Lung (tissue), 12 donors: ENCODE data around the gene CSF1R. TPM values are rescaled to one million over a fixed set of nuclear protein-coding genes. Genes with fewer than 3 reads are reported as not detected.

Experiments
- ATAC-seq: fragments of 200-7000 bp; cut with Tn5 transposase; one replicate; pipeline ENCODE4 v1.9.1; 2020; ENCODE audit warnings: moderate number of reproducible peaks; ENCODE audit not compliant: insufficient read depth, low FRiP score
- DNase-seq, 3 donors: peaks; one replicate each; pipeline ENCODE4 v3.0.0-alpha.2; 2013 to 2017
- H3K27ac ChIP-seq, 2 donors: one replicate each; pipeline ENCODE4 v1.5.1; 2013; ENCODE audit warnings: mild to moderate bottlenecking in 2 of 2, moderate library complexity in 2 of 2, control low read depth in 1 of 2, inconsistent platforms in 1 of 2, low read depth in 1 of 2, low read length in 1 of 2
- H3K27me3 ChIP-seq, 3 donors: one replicate each; pipeline ENCODE4 v1.5.1; 2013; ENCODE audit warnings: low read length in 2 of 3; ENCODE audit not compliant: control insufficient read depth in 3 of 3, insufficient read depth in 3 of 3
- H3K36me3 ChIP-seq, 4 donors: one replicate each; pipeline ENCODE4 v1.5.1; 2013; ENCODE audit warnings: low read length in 4 of 4, mild to moderate bottlenecking in 1 of 4, moderate library complexity in 1 of 4; ENCODE audit not compliant: control insufficient read depth in 4 of 4, insufficient read depth in 4 of 4
- H3K4me1 ChIP-seq, 5 donors: one replicate each; pipeline ENCODE4 v1.5.1; 2013; ENCODE audit warnings: low read length in 5 of 5, mild to moderate bottlenecking in 2 of 5, moderate library complexity in 1 of 5; ENCODE audit not compliant: control insufficient read depth in 5 of 5, insufficient read depth in 5 of 5
- H3K4me3 ChIP-seq: one replicate; pipeline ENCODE4 v1.5.1; 2013; ENCODE audit warnings: mild to moderate bottlenecking, control low read depth, moderate library complexity
- H3K9ac ChIP-seq, 2 donors: one replicate each; pipeline ENCODE4 v1.5.1; 2013; ENCODE audit warnings: low read length in 2 of 2, control low read depth in 1 of 2; ENCODE audit not compliant: insufficient read depth in 1 of 2
- H3K9me3 ChIP-seq, 4 donors: one replicate each; pipeline ENCODE4 v1.5.1; 2013; ENCODE audit warnings: low read length in 3 of 4, mild to moderate bottlenecking in 1 of 4, moderate library complexity in 1 of 4; ENCODE audit not compliant: control insufficient read depth in 4 of 4, insufficient read depth in 3 of 4
- CTCF ChIP-seq: IDR thresholded peaks from 2 replicates; pipeline ENCODE4 v1.5.1; 2012; ENCODE audit warnings: mild to moderate bottlenecking; ENCODE audit errors: control extremely low read depth, extremely low read depth
- WGBS, 2 donors: extraction: QIAGEN DNeasy Blood & Tissue Kit; methylation state at CpG; one replicate each; pipeline ENCODE4 v1.1.7; 2013; 5-methylcytosine and 5-hydroxymethylcytosine counted together
- polyA plus RNA-seq, 2 donors: library from polyadenylated mRNA; stranded (reverse); fragments of 200-250 nt; gene quantifications; one replicate each; pipeline ENCODE4 v1.2.1, GENCODE V29; 2013
- total RNA-seq, 2 donors: library from RNA; depleted of rRNA in 1 of 2; stranded (reverse); fragments of >200 nt in 1 of 2; gene quantifications; one replicate each; pipeline ENCODE4 v1.2.1, GENCODE V29; 2014 to 2021
- donor health status: control.
- donor health status: control.
- donor health status: Bipolar disorder and iron deficiency.
- donor health status: healthy.
- donor health status: DM: yes; HTN: yes; CAD: no.

CSF1R gene
- total and polyA plus RNA-seq, 4 donors: 13.0 to 65.0 (median 40.7) TPM

GRCh38 chr5:150114773-150115408 lies 28.5 kb upstream of the CSF1R start:
- Histone ChIP-seq H3K4me1 (peaks cover 0 to 6% (median 0%) of the 10 kb centered on the region in 5 donors), H3K9ac (no peak overlapping the region), H3K27me3 (no peaks in the 10 kb centered on the region), H3K9me3 (no peaks in the 10 kb centered on the region), H3K27ac (no peak overlapping the region), H3K36me3 (peaks cover 0 to 23% (median 11%) of the 10 kb centered on the region in 4 donors), H3K4me3 (no peak overlapping the region)
- ATAC-seq (no peak), DNase-seq (peak in 1 of 3 donors; percentile 4)
- no peak for TF ChIP-seq CTCF
- 88 to 92% methylated on average over 8 of the region's 8 CpGs for WGBS, 2 donors

- TF ChIP-seq CTCF: no peak
- ATAC-seq (no peak), DNase-seq (peak in 2 of 3 donors; percentile 2 to 12)
- Histone ChIP-seq H3K27ac (no peak overlapping the region), H3K27me3 (no peaks in the 10 kb centered on the region), H3K4me3 (no peak overlapping the region), H3K9ac (no peak overlapping the region), H3K4me1 (peaks cover 0 to 6% (median 0%) of the 10 kb centered on the region in 5 donors), H3K9me3 (no peaks in the 10 kb centered on the region), H3K36me3 (peaks cover 0 to 21% (median 8%) of the 10 kb centered on the region in 4 donors)
- WGBS, 2 donors: 91 to 93% methylated on average over 12 of the region's 12 CpGs
These were observed 27.8 kb upstream of the CSF1R start for GRCh38 chr5:150114102-150114641.

GRCh38 chr5:150113047-150113744 lies 26.8 kb upstream of the CSF1R start:
- no peak for TF ChIP-seq CTCF
- Histone ChIP-seq H3K4me3 (no peak overlapping the region), H3K9me3 (no peaks in the 10 kb centered on the region), H3K27me3 (no peaks in the 10 kb centered on the region), H3K36me3 (peaks cover 0 to 15% (median 3%) of the 10 kb centered on the region in 4 donors), H3K27ac (peak overlapping the region in 1 of 2 donors; percentile 13), H3K9ac (no peak overlapping the region), H3K4me1 (peaks cover 0 to 6% (median 0%) of the 10 kb centered on the region in 5 donors)
- peak in 1 of 3 donors; percentile 11 for DNase-seq
- peak; percentile 35 for ATAC-seq
- whole genome bisulfite sequencing, 2 donors: 63 to 68% methylated on average over 17 to 18 of the region's 18 CpGs
